ENCODE results near the gene TBCCD1.

The TBCCD1 gene

GRCh38 chr3:186582541-186582940 lies 15.4 kb upstream of the TBCCD1 start:
- TF ChIP-seq, protein P1, sequence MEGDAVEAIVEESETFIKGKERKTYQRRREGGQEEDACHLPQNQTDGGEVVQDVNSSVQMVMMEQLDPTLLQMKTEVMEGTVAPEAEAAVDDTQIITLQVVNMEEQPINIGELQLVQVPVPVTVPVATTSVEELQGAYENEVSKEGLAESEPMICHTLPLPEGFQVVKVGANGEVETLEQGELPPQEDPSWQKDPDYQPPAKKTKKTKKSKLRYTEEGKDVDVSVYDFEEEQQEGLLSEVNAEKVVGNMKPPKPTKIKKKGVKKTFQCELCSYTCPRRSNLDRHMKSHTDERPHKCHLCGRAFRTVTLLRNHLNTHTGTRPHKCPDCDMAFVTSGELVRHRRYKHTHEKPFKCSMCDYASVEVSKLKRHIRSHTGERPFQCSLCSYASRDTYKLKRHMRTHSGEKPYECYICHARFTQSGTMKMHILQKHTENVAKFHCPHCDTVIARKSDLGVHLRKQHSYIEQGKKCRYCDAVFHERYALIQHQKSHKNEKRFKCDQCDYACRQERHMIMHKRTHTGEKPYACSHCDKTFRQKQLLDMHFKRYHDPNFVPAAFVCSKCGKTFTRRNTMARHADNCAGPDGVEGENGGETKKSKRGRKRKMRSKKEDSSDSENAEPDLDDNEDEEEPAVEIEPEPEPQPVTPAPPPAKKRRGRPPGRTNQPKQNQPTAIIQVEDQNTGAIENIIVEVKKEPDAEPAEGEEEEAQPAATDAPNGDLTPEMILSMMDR (IDR thresholded peaks at IDR 0.05; ENCODE audit: low read length): no peak
- no peak for TF ChIP-seq EZH2 (IDR thresholded peaks at IDR 0.05; ENCODE audit: borderline replicate concordance, low read length)
- Histone ChIP-seq H3K4me2 (ENCODE audit: low read length) (no peak overlapping the region), H3F3A (ENCODE audit: insufficient read depth, low read length) (no peaks in the 10 kb centered on the region), H3K4me3 (ENCODE audit: low read depth, low read length, poor library complexity, severe bottlenecking) (no peak overlapping the region), H3K27me3 (ENCODE audit: insufficient read depth, low read length) (no peaks in the 10 kb centered on the region), H3K79me2 (ENCODE audit: insufficient read depth, low read length) (no peaks in the 10 kb centered on the region), H3K9ac (ENCODE audit: low read length) (no peak overlapping the region), H3K36me3 (ENCODE audit: insufficient read depth, low read length) (peaks cover 85% of the 10 kb centered on the region), H3K9me2 (ENCODE audit: low read depth, low read length) (no peaks in the 10 kb centered on the region), H2AFZ (ENCODE audit: low read length) (no peak overlapping the region), H3K9me3 (ENCODE audit: low read length) (no peaks in the 10 kb centered on the region), H3K4me1 (ENCODE audit: insufficient read depth, low read length, severe bottlenecking) (no peaks in the 10 kb centered on the region), H4K20me1 (ENCODE audit: insufficient read depth, low read length) (no peaks in the 10 kb centered on the region), H3K27ac (ENCODE audit: low read depth, low read length, poor library complexity, severe bottlenecking) (no peak overlapping the region)

- Histone ChIP-seq H3K27me3 (ENCODE audit: insufficient read depth, low read length) (no peaks in the 10 kb centered on the region), H2AFZ (ENCODE audit: low read length) (no peak overlapping the region), H4K20me1 (ENCODE audit: insufficient read depth, low read length) (no peaks in the 10 kb centered on the region), H3K9me3 (ENCODE audit: low read length) (no peaks in the 10 kb centered on the region), H3K27ac (ENCODE audit: low read depth, low read length, poor library complexity, severe bottlenecking) (no peak overlapping the region), H3K79me2 (ENCODE audit: insufficient read depth, low read length) (no peaks in the 10 kb centered on the region; the same call in 1 of the 2 replicates), H3F3A (ENCODE audit: insufficient read depth, low read length) (no peaks in the 10 kb centered on the region), H3K4me1 (ENCODE audit: insufficient read depth, low read length, severe bottlenecking) (no peaks in the 10 kb centered on the region), H3K4me3 (ENCODE audit: low read depth, low read length, poor library complexity, severe bottlenecking) (no peak overlapping the region), H3K36me3 (ENCODE audit: insufficient read depth, low read length) (peaks cover 98% of the 10 kb centered on the region), H3K9me2 (ENCODE audit: low read depth, low read length) (no peaks in the 10 kb centered on the region), H3K4me2 (ENCODE audit: low read length) (no peak overlapping the region), H3K9ac (ENCODE audit: low read length) (no peak overlapping the region)
- no peak for TF ChIP-seq EZH2 (IDR thresholded peaks at IDR 0.05; ENCODE audit: borderline replicate concordance, low read length)
- TF ChIP-seq, protein P1 (IDR thresholded peaks at IDR 0.05; ENCODE audit: low read length): no peak
Measured at GRCh38 chr3:186580785-186581184, 13.6 kb upstream of the TBCCD1 start.

- Histone ChIP-seq H2AFZ (ENCODE audit: low read length) (no peak overlapping the region), H3K79me2 (ENCODE audit: insufficient read depth, low read length) (peaks cover 8% of the 10 kb centered on the region; the same call in 1 of the 2 replicates), H3K4me3 (ENCODE audit: low read depth, low read length, poor library complexity, severe bottlenecking) (no peak overlapping the region), H3K27me3 (ENCODE audit: insufficient read depth, low read length) (no peaks in the 10 kb centered on the region), H3K27ac (ENCODE audit: low read depth, low read length, poor library complexity, severe bottlenecking) (no peak overlapping the region), H3K4me2 (ENCODE audit: low read length) (no peak overlapping the region), H3F3A (ENCODE audit: insufficient read depth, low read length) (no peaks in the 10 kb centered on the region), H3K36me3 (ENCODE audit: insufficient read depth, low read length) (peaks cover 98% of the 10 kb centered on the region), H3K9me2 (ENCODE audit: low read depth, low read length) (no peaks in the 10 kb centered on the region), H3K9me3 (ENCODE audit: low read length) (no peaks in the 10 kb centered on the region), H4K20me1 (ENCODE audit: insufficient read depth, low read length) (no peaks in the 10 kb centered on the region), H3K9ac (ENCODE audit: low read length) (no peak overlapping the region), H3K4me1 (ENCODE audit: insufficient read depth, low read length, severe bottlenecking) (peaks cover 6% of the 10 kb centered on the region)
- no peak for TF ChIP-seq EZH2 (IDR thresholded peaks at IDR 0.05; ENCODE audit: borderline replicate concordance, low read length)
- TF ChIP-seq, protein P1 (IDR thresholded peaks at IDR 0.05; ENCODE audit: low read length): no peak
Measured at GRCh38 chr3:186577521-186577920, 10.4 kb upstream of the TBCCD1 start.

Data from OCI-LY1 (cell line).